Mucosa of descending colon (tissue), 3 donors: ENCODE results near the gene CHST11. TPM values are rescaled to one million over a fixed set of nuclear protein-coding genes. Genes with fewer than 3 reads are reported as not detected.

Source experiments
- ATAC-seq: fragments of 200-7000 bp; cut with Tn5 transposase; one replicate; pipeline ENCODE4 v1.9.1; 2020; ENCODE audit warnings: mild to moderate bottlenecking, moderate library complexity
- DNase-seq, 3 donors: peaks; one replicate each; pipeline ENCODE4 v3.0.0-alpha.2; 2020
- H3K36me3 ChIP-seq: fragments of 200-600 bp; one replicate; pipeline ENCODE4 v1.8.0; 2021; ENCODE audit warnings: low read depth, mild to moderate bottlenecking
- H3K4me1 ChIP-seq: fragments of 200-600 bp; one replicate; pipeline ENCODE4 v1.8.0; 2021; ENCODE audit warnings: low read depth, mild to moderate bottlenecking
- H3K4me3 ChIP-seq: fragments of 200-600 bp; one replicate; pipeline ENCODE4 v1.8.0; 2021; ENCODE audit warnings: mild to moderate bottlenecking
- H3K9me3 ChIP-seq: fragments of 200-600 bp; one replicate; pipeline ENCODE4 v1.8.0; 2021; ENCODE audit warnings: mild to moderate bottlenecking
- intact Hi-C, 2 donors: fragments of 100-400 bp; cut with DNase I in 1 of 2; cut with micrococcal nuclease in 1 of 2; formaldehyde crosslinking; loops; one replicate each; pipeline versions ENCODE4 v1.11.0 to v1.11.1; 2022; cut with DNase I, micrococcal nuclease
- long read RNA-seq, 2 donors: library from polyadenylated mRNA; unstranded; transcript quantifications; one replicate each; pipeline ENCODE4 v2.0.0, GENCODE V29; 2019 to 2021
- total RNA-seq, 3 donors: library from RNA; stranded (reverse); fragmentation: NEBNext Ultra II Directional in 2 of 3; extraction: Animal tissue kit (Norgen Biotek cat#: 25700) in 2 of 3; gene quantifications; one replicate each; pipeline versions ENCODE4 v1.2.1 to v1.2.4, GENCODE V29; 2021 to 2023
- TF ChIP-seq, protein P1 (sequence below): fragments of 200-600 bp; IDR thresholded peaks from one replicate; pipeline ENCODE4 v1.8.0; 2022; ENCODE audit warnings: antibody characterized with exemption, mild to moderate bottlenecking
- donor health status: DM: no; HTN: no; CAD: no; lungs with moderate emphysema.
- donor health status: DM: no; HTN: no; CAD: no.
- donor health status: DM: no; HTN: yes; CAD: no.

Gene CHST11
- total RNA-seq: 10 to 100 TPM in 1 of 3 donors, 1 to 10 TPM in 2; 3.3 to 15.2 (median 6.6) TPM
- long read RNA-seq, donor 1, full-length matches to known transcripts: 6 of 8 reads
- long read RNA-seq, donor 1, partial matches to known transcripts: 0 of 8 reads
- long read RNA-seq, donor 1, other reads (novel, unspliced or antisense): 2 of 8 reads
- long read RNA-seq, donor 2, partial matches to known transcripts: 0 of 2 reads
- long read RNA-seq, donor 2, other reads (novel, unspliced or antisense): 2 of 2 reads

DNA sequence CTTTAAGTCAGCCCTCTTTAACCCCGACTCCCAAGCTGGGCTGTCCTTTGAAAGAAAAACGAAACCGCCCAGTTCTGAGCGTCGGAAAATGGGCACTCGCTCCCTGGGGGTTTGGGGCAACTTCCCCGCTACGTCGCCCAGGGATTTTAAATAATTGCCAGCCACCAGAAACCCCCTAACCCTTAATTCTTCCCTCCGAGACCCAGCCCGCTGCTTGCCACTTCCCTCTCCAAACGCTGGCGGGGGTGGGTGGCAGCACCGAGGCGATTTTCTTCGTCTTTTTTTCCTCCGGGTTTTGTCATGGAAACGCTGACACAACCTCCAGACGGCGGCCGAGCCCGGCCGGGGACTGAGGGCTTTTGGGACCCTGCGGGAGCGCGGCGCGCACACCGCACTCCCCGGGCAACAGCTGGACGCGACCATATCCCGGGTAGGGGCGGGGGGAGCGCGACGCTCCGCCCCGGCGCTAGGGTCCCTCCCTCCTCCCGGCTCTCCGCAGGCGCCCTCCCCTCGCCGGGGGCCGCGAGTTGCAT, at the start of gene CHST11:
Gene CHST11 (plus strand): TSS at position 532 of the 533 bp plus-strand sequence.
- peak; percentile 70 to 87 (median 78) for DNase-seq
- Histone ChIP-seq H3K4me3 (peak within 1 kb of the TSS; percentile 43), H3K4me1 (peaks cover 6% of the 10 kb centered on the region), H3K36me3 (no peaks in the 10 kb centered on the region), H3K9me3 (no peaks in the 10 kb centered on the region)
- ATAC-seq: peak; percentile 79
- intact Hi-C loops: loop anchor here in 1 of 2 donors (5.0 kb wide), 1 partner anchor 126 kb away; no protein-coding TSS in a partner anchor
- TF ChIP-seq, protein P1, sequence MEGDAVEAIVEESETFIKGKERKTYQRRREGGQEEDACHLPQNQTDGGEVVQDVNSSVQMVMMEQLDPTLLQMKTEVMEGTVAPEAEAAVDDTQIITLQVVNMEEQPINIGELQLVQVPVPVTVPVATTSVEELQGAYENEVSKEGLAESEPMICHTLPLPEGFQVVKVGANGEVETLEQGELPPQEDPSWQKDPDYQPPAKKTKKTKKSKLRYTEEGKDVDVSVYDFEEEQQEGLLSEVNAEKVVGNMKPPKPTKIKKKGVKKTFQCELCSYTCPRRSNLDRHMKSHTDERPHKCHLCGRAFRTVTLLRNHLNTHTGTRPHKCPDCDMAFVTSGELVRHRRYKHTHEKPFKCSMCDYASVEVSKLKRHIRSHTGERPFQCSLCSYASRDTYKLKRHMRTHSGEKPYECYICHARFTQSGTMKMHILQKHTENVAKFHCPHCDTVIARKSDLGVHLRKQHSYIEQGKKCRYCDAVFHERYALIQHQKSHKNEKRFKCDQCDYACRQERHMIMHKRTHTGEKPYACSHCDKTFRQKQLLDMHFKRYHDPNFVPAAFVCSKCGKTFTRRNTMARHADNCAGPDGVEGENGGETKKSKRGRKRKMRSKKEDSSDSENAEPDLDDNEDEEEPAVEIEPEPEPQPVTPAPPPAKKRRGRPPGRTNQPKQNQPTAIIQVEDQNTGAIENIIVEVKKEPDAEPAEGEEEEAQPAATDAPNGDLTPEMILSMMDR: no peak

DNA sequence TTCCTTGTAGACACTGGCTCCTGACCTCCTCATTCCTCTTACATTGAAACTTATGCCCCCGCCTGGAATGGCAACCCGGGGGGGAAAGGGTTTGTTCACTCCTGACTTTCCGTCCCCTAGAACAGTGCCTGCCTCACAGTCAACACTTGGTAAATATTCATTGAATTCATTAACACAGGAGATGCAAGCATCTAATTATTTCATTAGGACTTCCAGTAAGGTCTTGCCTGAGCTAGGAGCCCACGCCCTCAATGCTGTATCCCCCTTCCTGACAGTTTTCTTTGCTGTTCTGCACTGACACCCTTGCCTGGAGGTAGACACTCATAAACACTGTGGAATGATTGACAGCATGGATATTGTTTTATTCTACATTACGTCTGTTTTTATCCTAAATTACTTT, 49.3 kb upstream of the CHST11 start:
- intact Hi-C loops: no loop called here
- TF ChIP-seq, protein P1: no peak
- DNase-seq: no peak
- H3K9me3 ChIP-seq: no peaks in the 10 kb centered on the region
- H3K36me3 ChIP-seq: no peaks in the 10 kb centered on the region
- no peak overlapping the region for H3K4me3 ChIP-seq
- ATAC-seq: no peak
- H3K4me1 ChIP-seq: no peaks in the 10 kb centered on the region

DNA sequence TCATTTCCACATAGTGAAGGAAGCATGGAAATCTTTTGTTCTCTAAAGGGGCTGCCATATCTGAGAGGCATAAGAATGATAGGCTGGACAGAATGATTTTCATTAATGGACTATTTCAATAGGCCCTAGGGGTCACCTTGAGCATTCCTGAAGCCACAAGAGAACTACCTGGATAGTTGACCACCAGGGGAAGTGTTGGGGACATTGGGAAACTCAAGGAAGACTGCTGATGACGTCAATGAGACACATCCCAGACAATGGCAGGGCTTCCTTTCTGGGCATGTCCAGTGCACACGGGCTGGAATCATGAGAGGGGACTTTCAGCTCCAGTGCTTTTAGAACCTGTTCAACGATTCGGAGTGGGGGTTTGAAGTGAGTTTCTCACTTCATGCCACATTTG, 48.8 kb upstream of the CHST11 start:
- TF ChIP-seq, protein P1: no peak
- H3K9me3 ChIP-seq: no peaks in the 10 kb centered on the region
- intact Hi-C loops: no loop called here
- H3K36me3 ChIP-seq: no peaks in the 10 kb centered on the region
- DNase-seq (no peak), ATAC-seq (no peak)
- no peaks in the 10 kb centered on the region for H3K4me1 ChIP-seq
- no peak overlapping the region for H3K4me3 ChIP-seq

DNA sequence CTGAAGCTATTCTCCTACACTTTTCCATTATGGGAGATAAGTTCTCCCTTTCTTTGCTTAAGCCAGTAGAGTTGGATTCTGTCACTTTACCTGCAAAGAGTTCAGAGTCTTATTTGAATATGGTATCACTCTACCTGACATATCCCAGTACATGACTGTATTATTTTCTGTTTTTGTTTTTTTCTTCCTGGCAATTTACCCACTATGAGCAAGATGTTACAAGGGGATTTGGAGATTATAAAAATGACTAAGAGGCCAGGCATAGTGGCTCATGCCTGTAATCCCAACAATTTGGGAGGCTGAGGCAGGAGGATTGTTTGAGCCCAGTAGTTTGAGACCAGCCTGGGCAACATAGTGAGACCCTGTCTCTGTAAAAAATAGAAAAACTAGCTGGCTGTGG, 46.4 kb upstream of the CHST11 start:
- Histone ChIP-seq H3K4me1 (no peaks in the 10 kb centered on the region), H3K9me3 (no peaks in the 10 kb centered on the region), H3K4me3 (no peak overlapping the region), H3K36me3 (no peaks in the 10 kb centered on the region)
- intact Hi-C loops: no loop called here
- DNase-seq (no peak), ATAC-seq (no peak)
- TF ChIP-seq, protein P1: no peak

DNA sequence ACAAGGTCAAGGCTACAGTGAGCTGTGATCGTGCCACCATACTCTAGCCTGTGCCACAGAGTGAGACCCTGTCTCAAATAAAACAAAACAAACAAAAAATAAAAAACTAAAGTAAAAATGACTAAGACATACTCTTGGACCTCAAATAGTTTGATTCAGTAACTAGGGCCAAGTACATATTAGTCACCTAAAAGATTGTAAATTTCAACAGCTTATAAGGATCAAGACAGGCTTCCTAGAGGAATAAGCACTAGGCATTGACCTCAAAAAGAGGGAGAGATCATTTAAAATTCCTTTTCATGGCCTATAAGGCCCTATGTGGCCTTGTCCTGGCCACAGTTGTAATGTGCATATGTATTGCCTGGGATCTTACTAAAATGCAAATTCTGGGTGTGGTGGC, 46.0 kb upstream of the CHST11 start:
- DNase-seq (no peak), ATAC-seq (no peak)
- no peaks in the 10 kb centered on the region for H3K9me3 ChIP-seq
- H3K4me1 ChIP-seq: no peaks in the 10 kb centered on the region
- TF ChIP-seq, protein P1: no peak
- no peak overlapping the region for H3K4me3 ChIP-seq
- intact Hi-C loops: no loop called here
- no peaks in the 10 kb centered on the region for H3K36me3 ChIP-seq
